AG04450 (cell line): ENCODE data around the gene IP6K3. TPM values are rescaled to one million over a fixed set of nuclear protein-coding genes. Genes with fewer than 3 reads are reported as not detected.

Experiments
- CTCF ChIA-PET: fragments of 300-600, 350-600 bp; formaldehyde crosslinking; extraction: SDS; loops from one replicate; lab custom pipeline; 2022; ENCODE audit warnings: antibody characterized with exemption, inconsistent platforms; lab: Charles Lee
- POLR2A ChIA-PET: fragments of 350-600 bp; formaldehyde crosslinking; extraction: SDS; loops from one replicate; lab custom pipeline; 2021; ENCODE audit warnings: antibody characterized with exemption, inconsistent platforms; lab: Yijun Ruan, JAX
- DNase-seq: peaks from one replicate; pipeline ENCODE4 v3.0.0-alpha.2; 2011; ENCODE audit warnings: low read depth, low spot score
- H3K27ac ChIP-seq: one replicate; pipeline ENCODE4 v1.5.1; 2012; ENCODE audit warnings: low read depth, low read length, control low read depth
- H3K27me3 ChIP-seq: one replicate; pipeline ENCODE4 v1.6.0; 2012; ENCODE audit warnings: low read length; ENCODE audit not compliant: control insufficient read depth, insufficient read depth
- H3K4me3 ChIP-seq: 2 replicates; pipeline ENCODE4 v1.5.1; 2011; ENCODE audit warnings: mild to moderate bottlenecking, low read depth, low read length, control low read depth
- H3K9me3 ChIP-seq: 2 replicates; pipeline ENCODE4 v1.5.1; 2012; ENCODE audit warnings: low read length; ENCODE audit not compliant: control insufficient read depth, insufficient read depth
- polyA plus RNA-seq: library from polyadenylated mRNA; depleted of rRNA; stranded (reverse); fragments of >200 nt; gene quantifications from 2 replicates; pipeline ENCODE4 v1.2.3, GENCODE V29; 2011
- TF ChIP-seq, protein P1 (sequence below): IDR thresholded peaks from 2 replicates; pipeline ENCODE4 v1.5.1; 2011; ENCODE audit warnings: low read depth, low read length, control low read depth, inconsistent platforms

IP6K3 gene
- polyA plus RNA-seq, 1 experiment: 1.1 TPM

DNA sequence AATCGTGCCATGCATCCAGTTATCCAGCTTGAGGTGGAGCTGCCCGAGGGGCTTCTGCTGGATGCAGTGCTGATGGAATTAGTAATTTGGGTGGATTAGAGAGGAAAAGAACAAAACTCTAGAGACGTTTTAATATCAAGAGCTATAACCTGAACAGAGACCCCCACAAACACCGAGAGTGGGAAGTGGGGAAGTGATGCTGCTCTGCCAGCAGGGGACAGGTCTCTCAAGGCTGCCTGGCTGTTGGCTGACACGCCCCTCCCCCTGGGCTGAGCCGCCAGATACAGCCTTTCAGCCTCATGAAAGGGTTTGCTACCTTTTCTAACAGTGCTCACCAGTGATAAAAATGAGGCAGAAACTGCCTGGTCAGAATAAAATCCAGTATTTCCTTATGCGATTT is 32.6 kb upstream of the IP6K3 start:
- ChIA-PET CTCF (interaction anchor here (0.6 to 3.7 kb wide), 6 partner anchors 8 to 292 kb away, joined by 3 to 26 read pairs (median 6); partner anchors contain the start of gene IP6K3), POLR2A (no interaction called here)
- DNase-seq: no peak
- Histone ChIP-seq H3K9me3 (no peaks in the 10 kb centered on the region), H3K27ac (no peak overlapping the region), H3K4me3 (no peak overlapping the region), H3K27me3 (no peaks in the 10 kb centered on the region)
- TF ChIP-seq, protein P1, sequence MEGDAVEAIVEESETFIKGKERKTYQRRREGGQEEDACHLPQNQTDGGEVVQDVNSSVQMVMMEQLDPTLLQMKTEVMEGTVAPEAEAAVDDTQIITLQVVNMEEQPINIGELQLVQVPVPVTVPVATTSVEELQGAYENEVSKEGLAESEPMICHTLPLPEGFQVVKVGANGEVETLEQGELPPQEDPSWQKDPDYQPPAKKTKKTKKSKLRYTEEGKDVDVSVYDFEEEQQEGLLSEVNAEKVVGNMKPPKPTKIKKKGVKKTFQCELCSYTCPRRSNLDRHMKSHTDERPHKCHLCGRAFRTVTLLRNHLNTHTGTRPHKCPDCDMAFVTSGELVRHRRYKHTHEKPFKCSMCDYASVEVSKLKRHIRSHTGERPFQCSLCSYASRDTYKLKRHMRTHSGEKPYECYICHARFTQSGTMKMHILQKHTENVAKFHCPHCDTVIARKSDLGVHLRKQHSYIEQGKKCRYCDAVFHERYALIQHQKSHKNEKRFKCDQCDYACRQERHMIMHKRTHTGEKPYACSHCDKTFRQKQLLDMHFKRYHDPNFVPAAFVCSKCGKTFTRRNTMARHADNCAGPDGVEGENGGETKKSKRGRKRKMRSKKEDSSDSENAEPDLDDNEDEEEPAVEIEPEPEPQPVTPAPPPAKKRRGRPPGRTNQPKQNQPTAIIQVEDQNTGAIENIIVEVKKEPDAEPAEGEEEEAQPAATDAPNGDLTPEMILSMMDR: no peak

DNA sequence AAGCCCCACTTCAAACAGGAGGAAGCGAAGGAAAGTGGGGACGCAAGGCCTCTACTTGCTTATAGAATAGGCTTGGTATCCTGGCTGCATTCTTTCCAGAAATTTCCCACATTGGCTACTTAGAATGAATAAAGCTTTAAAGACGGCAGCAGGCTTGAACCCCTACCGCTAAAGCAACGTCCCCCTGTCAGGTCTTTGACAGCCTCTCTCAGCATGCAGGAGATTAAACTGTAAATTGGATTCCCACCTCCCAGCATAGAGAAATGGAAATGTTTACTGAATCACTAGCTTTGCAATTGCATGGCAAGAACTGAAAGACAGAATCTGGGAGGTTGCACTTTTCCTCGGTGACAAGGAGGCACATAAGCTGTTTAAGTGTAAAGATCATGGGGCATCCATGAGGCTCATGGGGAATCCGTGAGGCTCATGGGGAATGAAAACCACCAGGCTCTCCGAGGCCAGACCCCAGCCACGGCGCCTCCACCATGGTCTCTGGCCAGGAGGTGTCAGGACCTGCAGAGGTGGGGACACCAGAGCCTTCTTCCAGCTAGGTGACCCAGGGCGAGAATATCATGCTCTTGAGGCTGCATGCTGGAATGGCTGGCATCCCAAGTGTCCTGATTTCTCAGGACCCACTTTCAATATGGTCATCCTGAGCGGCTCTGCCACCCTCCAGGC is 31.9 kb upstream of the IP6K3 start:
- H3K4me3 ChIP-seq: no peak overlapping the region
- ChIA-PET CTCF (interaction anchor here (0.6 to 3.7 kb wide), 3 partner anchors 7 to 292 kb away, joined by 3 to 26 read pairs (median 10); partner anchors contain the start of gene IP6K3), POLR2A (no interaction called here)
- H3K27ac ChIP-seq: no peak overlapping the region
- H3K27me3 ChIP-seq: no peaks in the 10 kb centered on the region
- TF ChIP-seq, protein P1: no peak
- no peaks in the 10 kb centered on the region for H3K9me3 ChIP-seq
- no peak for DNase-seq

DNA sequence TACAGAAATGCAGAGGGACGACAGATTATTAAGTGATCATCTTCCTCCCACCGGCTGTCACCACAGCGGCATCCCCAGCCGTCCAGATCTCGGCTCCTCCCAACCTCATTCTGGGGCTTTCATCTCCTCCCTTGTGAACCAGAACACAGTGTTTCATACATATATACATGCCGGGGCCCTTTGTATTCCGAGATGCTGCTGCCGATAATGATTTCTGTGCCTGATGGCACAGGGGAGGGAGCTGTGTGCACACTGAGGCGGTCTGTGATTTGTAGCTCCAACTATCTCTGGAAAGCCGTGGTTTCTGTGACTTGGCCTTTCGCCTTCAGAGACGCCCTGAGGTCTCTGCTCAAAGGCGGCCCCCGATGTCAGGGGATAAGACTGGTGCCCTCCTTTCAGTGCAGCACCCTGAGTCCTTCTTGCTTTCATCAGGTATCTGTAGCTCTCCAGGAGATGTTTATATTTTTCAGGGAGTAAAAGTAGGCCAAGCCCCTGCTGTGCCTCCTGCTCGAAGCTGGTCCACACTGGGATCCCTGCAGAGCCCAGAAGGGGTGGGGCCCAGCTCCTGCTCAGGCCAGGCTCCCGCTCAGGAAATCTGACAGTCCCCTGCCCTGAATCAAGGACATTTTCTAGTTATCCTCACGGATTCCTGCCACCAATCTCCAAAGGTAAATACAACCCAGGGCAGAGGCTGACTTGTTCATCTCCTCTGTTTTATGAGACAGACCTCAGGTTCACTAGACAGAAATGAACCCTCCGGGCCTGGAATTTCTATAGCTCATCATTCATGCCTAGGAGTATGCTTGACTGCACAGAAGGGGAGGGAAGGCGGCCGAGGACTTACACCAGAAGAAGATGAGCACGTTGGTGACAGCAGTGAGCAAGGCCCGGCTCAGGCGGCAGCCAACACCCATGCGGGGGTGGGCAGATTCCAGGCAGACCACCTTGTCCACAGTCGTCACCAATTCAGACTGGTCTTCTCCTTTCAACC is 31.0 kb upstream of the IP6K3 start:
- no peaks in the 10 kb centered on the region for H3K27me3 ChIP-seq
- no peaks in the 10 kb centered on the region for H3K9me3 ChIP-seq
- H3K27ac ChIP-seq: no peak overlapping the region
- DNase-seq: no peak
- TF ChIP-seq, protein P1: no peak
- ChIA-PET CTCF (interaction anchor here (2.7 kb wide), 1 partner anchor 32 kb away, joined by 10 read pairs; the partner anchor contains the start of gene IP6K3), POLR2A (interaction anchor here (1.2 kb wide), 1 partner anchor 11 kb away, joined by 3 read pairs; the partner anchor contains the start of gene LEMD2)
- H3K4me3 ChIP-seq: no peak overlapping the region

DNA sequence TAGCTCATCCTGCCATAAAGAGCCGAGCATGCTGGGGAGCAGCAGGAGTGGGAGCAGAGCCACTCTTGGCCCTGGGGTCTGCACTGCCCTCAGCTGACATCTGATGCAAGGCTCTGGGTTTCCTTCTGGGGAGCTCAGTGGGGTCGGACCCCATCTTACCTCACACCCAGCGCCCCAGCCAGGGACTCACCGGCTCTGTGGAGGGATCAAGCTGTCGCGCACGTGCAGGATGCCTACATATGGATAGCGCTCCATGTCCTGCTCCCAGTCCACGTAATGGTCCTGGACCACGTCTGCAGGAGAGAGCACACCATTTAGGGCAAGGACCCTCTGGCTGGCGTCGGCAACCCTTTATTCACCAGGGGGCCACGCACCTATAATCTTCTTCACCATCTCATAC is 30.1 kb upstream of the IP6K3 start:
- H3K9me3 ChIP-seq: no peaks in the 10 kb centered on the region
- DNase-seq: no peak
- no peak overlapping the region for H3K27ac ChIP-seq
- H3K27me3 ChIP-seq: no peaks in the 10 kb centered on the region
- ChIA-PET CTCF (interaction anchor here (2.7 kb wide), 1 partner anchor 32 kb away, joined by 10 read pairs; the partner anchor contains the start of gene IP6K3), POLR2A (interaction anchor here (1.2 kb wide), 1 partner anchor 11 kb away, joined by 3 read pairs; the partner anchor contains the start of gene LEMD2)
- no peak overlapping the region for H3K4me3 ChIP-seq
- TF ChIP-seq, protein P1: no peak
